Measurements from ENCODE around the gene SLC35B4.

- TF ChIP-seq CTCF (conservative IDR thresholded peaks at IDR 0.05) (no peak), EZH2 (IDR thresholded peaks at IDR 0.05; ENCODE audit: low read depth) (no peak)
Observed at GRCh38 chr7:134287916-134288659, 28.6 kb downstream of the SLC35B4 start.
